GM18951 (cell line): ENCODE measurements around the gene CYTH3.
"Not testable (repeated sequence)": the region's sequence is repeated elsewhere in the genome, so short reads cannot be mapped to it uniquely, and the experiment has no call there.

Experiments
- POLR2A ChIP-seq: IDR thresholded peaks from 4 replicates; pipeline ENCODE4 v1.6.1; 2011; ENCODE audit warnings: mild to moderate bottlenecking; ENCODE audit not compliant: insufficient read length, insufficient read depth; ENCODE audit errors: extremely low read depth
- in situ Hi-C: fragments of 300-500 bp; cut with MboI; formaldehyde crosslinking; loops from one replicate; pipeline ENCODE4 v1.12.0; 2022; ENCODE audit warnings: low sequenced_read_pairs, mixed read lengths, inconsistent platforms; ENCODE audit not compliant: unreplicated experiment

CYTH3 gene

DNA sequence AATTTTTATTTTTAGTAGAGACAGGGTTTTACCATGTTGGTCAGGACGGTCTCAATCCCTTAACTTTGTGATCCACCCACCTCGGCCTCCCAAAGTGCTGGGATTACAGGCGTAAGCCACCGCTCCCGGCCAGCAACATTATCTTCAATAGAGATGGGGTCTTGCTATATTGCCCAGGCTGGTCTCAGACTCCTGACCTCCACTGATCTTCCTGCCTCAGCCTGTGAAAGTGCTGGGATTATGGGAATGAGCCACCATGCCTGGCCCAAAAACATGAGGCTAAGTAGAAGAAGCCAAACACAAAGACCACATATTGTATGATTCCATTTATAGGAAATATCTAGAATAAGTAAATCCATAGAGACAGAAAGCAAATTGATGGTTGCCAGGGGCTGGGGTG lies 19.1 kb upstream of the CYTH3 start:
- in situ Hi-C loops, result no loop called here

GRCh38 chr7:6290319-6290741 lies 17.9 kb upstream of the CYTH3 start:
- in situ Hi-C loops, result no loop called here

More for the DNA sequence above, 19.1 kb upstream of the CYTH3 start:
- TF ChIP-seq POLR2A, result no peak

DNA sequence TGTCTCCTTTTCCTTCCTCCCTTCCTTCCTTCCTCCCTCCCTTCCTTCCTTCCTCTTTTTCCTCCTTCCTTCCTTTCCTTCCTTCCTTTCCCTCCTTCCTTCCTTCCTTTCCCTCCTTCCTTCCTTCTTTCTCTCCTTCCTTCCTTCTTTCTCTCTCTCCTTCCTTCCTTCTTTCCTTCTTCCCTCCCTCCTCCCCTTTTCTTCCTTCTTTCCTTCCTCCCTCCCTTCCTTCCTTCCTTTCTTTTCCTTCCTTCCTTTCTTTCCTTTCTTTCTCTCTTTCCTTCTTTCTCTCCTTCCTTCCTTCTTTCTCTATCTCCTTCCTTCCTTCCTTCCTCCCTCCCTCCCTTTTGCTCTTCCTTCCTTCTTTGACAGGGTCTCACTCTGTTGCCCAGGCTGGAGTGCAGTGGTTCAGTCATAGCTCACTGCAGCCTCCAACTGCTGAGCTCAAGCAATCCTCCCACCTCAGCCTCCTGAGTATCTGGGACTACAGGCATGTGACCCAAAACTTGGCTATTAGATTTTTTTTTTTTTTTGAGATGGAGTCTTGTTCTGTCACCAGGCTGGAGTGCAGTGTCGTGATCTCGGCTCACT lies 15.9 kb upstream of the CYTH3 start:
- in situ Hi-C loops, result no loop called here
- TF ChIP-seq POLR2A, result no peak

More at GRCh38 chr7:6290319-6290741, 17.9 kb upstream of the CYTH3 start:
- TF ChIP-seq POLR2A, result no peak

DNA sequence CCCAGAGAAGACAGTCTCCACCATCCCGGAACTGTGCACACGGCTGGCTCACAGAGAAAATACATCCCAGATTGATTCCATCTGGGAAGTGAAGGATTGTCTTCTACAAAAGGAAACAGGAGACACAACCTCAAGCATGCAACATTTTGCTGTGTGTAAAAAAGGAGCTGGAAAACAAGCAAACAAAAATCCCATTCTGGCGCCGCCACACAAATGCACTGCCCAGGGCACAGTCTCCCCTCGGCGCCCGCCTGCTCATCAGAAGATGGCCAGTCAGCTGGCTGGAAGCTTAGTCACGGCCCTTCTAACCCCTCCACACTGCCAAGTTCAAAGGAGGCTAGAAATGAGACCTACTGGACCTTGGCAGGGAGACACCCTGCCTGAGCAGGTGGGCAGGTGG lies 14.1 kb upstream of the CYTH3 start:
- in situ Hi-C loops, result no loop called here
- no peak for TF ChIP-seq POLR2A

DNA sequence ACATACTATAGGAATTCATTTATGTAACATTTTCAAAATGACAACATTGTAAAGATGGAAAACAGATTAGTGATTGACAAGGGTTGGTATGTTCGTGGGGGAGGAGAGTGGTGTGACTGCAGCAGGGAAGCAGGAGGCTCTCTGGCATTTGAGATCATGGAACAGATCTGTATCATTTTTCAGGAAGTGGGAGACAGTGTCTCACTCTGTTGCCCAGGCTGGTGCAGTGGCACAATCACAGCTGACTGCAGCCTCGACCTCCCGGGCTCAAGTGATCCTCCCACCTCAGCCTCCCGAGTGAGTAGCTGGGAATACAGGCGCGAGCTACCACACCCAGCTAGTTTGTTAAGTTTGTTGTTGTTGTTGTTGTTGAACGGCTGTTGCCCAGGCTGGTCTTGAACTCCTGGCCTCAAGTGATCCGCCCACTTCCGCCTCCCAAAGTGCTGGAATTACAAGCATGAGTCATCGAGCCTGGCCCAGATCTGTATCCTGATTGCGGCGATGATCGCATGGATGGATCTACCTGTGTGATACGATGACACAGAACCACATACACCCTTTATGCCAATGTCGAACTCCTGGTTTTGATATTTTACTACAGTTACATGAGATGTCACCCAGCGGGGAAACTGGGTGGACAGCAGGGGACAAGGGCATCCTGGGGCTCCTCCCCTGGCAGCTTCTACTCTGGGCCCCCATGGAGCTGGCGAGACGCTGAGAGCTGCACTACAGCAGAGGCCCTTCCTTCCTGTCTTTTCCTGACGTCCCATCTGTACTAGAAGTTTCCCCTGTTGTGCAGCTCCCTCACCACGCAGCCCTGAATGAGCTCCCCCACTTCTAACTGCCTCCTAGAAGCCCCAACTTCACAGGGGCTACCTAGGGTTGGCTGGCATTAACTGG lies 12.3 kb upstream of the CYTH3 start:
- in situ Hi-C loops, result no loop called here
- TF ChIP-seq POLR2A, result no peak

GRCh38 chr7:6284055-6284400 lies 11.6 kb upstream of the CYTH3 start:
- in situ Hi-C loops, result no loop called here
- TF ChIP-seq POLR2A, result no peak

- in situ Hi-C loops, result not testable (repeated sequence)
Measured at GRCh38 chr7:6283391-6284054, 11.1 kb upstream of the CYTH3 start.

- TF ChIP-seq POLR2A, result no peak
- in situ Hi-C loops, result no loop called here
Measured at GRCh38 chr7:6279937-6280336, 7.5 kb upstream of the CYTH3 start.

DNA sequence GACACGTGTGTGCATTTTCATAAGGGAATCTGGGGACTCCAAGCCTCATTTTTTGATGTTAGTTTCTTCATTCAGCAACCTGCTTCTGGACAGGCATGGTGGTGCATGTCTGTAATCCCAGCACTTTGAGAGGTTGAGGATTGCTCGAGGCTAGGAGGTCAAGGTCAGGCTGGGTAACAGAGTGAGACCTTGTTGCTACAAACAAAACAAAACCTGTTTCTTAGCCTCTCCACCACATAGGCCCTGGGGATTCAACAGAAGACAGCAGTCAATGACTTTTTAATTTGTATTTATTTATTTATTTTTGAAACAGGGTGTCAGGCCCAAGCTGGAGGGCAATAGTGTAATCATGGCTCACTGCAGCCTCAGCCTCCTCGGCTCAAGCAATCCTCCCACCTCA lies 6.9 kb upstream of the CYTH3 start:
- in situ Hi-C loops, result no loop called here
- no peak for TF ChIP-seq POLR2A

DNA sequence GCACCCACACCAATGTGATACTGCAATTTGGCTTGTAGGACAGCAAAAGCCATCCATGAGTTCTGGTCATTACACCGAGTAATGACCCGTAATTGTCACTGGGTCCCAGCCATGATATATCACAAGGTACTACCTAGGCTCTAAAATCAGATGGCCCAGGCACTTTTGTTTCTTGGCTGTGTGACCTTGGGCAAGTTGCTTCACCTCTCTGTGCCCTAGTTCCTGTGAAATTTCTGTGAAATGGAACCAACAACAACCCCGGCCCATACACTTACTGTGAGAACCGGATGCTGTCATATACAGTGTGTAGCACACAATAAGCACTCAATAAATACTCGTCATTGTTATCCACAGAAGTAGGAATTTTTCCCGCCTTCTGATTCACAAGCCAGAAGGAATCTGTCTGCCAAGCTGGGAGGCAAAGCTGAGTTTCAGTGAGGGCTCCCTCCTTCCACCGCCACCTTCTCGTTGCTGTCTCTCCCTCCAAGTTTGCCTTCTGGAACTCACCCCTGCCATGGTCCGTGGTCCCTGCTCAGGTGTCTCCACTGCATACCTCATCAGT lies 6.4 kb upstream of the CYTH3 start:
- TF ChIP-seq POLR2A, result no peak
- in situ Hi-C loops, result no loop called here

GRCh38 chr7:6277476-6277875 lies 5.1 kb upstream of the CYTH3 start:
- TF ChIP-seq POLR2A, result no peak
- in situ Hi-C loops, result no loop called here

GRCh38 chr7:6276911-6277408 lies 4.5 kb upstream of the CYTH3 start:
- no peak for TF ChIP-seq POLR2A
- in situ Hi-C loops, result no loop called here

GRCh38 chr7:6274743-6275142 lies 2.3 kb upstream of the CYTH3 start:
- in situ Hi-C loops, result no loop called here
- no peak for TF ChIP-seq POLR2A

- in situ Hi-C loops, result no loop called here
Measured at GRCh38 chr7:6273917-6274630, 1.6 kb upstream of the CYTH3 start.

More at GRCh38 chr7:6273917-6274630, 1.6 kb upstream of the CYTH3 start:
- no peak for TF ChIP-seq POLR2A
